Measurements from ENCODE around the gene NRXN3.

The NRXN3 gene

DNA sequence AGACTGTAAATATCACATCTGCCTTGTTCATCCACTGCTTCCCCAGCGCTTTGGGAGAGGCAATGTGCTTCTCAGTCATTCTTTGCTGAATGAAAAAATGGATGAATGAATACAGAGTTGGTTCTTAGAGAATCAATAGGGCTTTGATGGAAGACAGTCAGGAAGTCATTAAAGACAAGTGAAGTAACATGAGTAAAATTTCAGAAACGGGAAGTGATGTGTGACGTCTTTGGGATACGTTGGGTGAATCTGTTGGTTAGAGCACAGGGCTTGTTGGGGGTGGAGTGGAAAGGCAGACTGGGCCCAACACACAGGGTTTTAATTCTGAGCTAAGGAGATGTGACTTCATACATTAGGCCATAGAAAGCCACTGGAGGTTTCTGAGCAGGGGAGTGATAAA lies 39.0 kb upstream of the NRXN3 start:
- Histone ChIP-seq H3K27me3 (replicated peaks; ENCODE audit: control insufficient read depth, insufficient read depth, low read length) (no peaks in the 10 kb centered on the region), H3K4me3 (replicated peaks; ENCODE audit: low read depth, low read length) (no peak overlapping the region), H3K36me3 (ENCODE audit: control insufficient read depth, insufficient read depth, low read length) (no peaks in the 10 kb centered on the region)
- DNase-seq (ENCODE audit: extremely low read depth, insufficient read length): no peak
- TF ChIP-seq, protein P1, sequence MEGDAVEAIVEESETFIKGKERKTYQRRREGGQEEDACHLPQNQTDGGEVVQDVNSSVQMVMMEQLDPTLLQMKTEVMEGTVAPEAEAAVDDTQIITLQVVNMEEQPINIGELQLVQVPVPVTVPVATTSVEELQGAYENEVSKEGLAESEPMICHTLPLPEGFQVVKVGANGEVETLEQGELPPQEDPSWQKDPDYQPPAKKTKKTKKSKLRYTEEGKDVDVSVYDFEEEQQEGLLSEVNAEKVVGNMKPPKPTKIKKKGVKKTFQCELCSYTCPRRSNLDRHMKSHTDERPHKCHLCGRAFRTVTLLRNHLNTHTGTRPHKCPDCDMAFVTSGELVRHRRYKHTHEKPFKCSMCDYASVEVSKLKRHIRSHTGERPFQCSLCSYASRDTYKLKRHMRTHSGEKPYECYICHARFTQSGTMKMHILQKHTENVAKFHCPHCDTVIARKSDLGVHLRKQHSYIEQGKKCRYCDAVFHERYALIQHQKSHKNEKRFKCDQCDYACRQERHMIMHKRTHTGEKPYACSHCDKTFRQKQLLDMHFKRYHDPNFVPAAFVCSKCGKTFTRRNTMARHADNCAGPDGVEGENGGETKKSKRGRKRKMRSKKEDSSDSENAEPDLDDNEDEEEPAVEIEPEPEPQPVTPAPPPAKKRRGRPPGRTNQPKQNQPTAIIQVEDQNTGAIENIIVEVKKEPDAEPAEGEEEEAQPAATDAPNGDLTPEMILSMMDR (IDR thresholded peaks at IDR 0.05; ENCODE audit: insufficient read depth, low read length, poor library complexity, severe bottlenecking): no peak

DNA sequence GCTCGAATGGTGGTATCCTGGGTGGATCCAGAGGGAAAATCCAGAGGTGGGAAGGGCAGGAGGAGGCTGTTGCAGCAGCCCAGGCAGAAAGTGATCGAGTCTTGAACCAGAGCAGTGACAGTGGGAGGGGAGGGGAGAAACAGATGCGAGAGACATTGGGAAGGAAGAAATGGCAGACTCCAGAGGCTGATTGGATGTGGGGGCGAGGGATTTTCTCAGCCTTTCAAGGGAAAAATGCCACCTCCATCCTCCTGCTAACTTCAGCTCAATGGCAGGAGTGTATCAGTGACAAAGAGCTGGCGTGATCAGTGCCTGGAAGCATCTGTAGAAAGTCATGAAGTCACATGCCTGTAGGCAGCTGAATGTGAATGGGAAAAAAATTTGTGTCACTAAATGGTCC lies 38.6 kb upstream of the NRXN3 start:
- H3K36me3 ChIP-seq (ENCODE audit: control insufficient read depth, insufficient read depth, low read length): no peaks in the 10 kb centered on the region
- H3K4me3 ChIP-seq (replicated peaks; ENCODE audit: low read depth, low read length): no peak overlapping the region
- H3K27me3 ChIP-seq (replicated peaks; ENCODE audit: control insufficient read depth, insufficient read depth, low read length): no peaks in the 10 kb centered on the region
- TF ChIP-seq, protein P1 (IDR thresholded peaks at IDR 0.05; ENCODE audit: insufficient read depth, low read length, poor library complexity, severe bottlenecking): no peak
- DNase-seq (ENCODE audit: extremely low read depth, insufficient read length): no peak

DNA sequence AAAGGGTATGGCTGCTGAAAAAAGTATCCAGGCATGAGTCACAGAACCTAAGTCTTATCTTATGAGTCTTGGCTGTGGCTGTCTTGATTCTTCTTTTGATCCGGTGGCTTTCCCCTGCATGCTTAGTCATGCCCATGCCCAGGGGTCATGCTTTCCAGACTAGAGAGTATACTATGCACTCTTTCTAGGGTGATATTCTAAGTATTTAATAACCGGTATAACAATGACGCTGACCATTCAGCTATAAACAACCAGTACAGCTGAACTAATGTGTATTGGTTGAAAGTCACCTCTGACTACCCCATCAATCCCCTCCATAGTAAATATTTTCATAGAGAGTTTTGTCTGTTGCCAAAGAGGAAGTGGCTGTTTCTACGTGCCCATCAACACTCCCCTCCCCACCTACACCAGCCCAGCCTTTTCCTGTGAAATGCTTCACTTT lies 34.7 kb upstream of the NRXN3 start:
- H3K27me3 ChIP-seq (replicated peaks; ENCODE audit: control insufficient read depth, insufficient read depth, low read length): no peaks in the 10 kb centered on the region
- no peak for DNase-seq (ENCODE audit: extremely low read depth, insufficient read length)
- no peak overlapping the region for H3K4me3 ChIP-seq (replicated peaks; ENCODE audit: low read depth, low read length)
- H3K36me3 ChIP-seq (ENCODE audit: control insufficient read depth, insufficient read depth, low read length): no peaks in the 10 kb centered on the region
- TF ChIP-seq, protein P1 (IDR thresholded peaks at IDR 0.05; ENCODE audit: insufficient read depth, low read length, poor library complexity, severe bottlenecking): no peak

DNA sequence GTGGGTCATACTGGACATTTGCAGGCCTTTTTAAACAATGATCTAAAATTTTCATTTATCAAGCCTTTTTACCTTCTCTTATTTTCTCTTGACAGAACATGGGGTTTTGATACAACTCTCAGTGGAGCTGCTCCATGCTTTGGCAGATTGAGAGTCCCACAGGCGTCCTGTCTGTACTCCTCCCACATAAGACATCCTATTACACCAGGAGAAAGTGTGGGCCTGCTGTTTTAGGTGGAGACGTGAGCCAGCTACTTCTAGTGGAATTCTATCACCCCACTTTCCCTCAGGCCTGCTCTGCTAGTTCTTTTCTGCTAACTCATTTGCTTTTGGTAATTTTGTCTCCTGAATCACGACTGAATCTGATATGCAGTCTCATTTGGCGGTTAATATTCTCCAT lies 33.5 kb upstream of the NRXN3 start:
- TF ChIP-seq, protein P1 (IDR thresholded peaks at IDR 0.05; ENCODE audit: insufficient read depth, low read length, poor library complexity, severe bottlenecking): no peak
- Histone ChIP-seq H3K4me3 (replicated peaks; ENCODE audit: low read depth, low read length) (no peak overlapping the region), H3K27me3 (replicated peaks; ENCODE audit: control insufficient read depth, insufficient read depth, low read length) (no peaks in the 10 kb centered on the region), H3K36me3 (ENCODE audit: control insufficient read depth, insufficient read depth, low read length) (no peaks in the 10 kb centered on the region)
- no peak for DNase-seq (ENCODE audit: extremely low read depth, insufficient read length)

DNA sequence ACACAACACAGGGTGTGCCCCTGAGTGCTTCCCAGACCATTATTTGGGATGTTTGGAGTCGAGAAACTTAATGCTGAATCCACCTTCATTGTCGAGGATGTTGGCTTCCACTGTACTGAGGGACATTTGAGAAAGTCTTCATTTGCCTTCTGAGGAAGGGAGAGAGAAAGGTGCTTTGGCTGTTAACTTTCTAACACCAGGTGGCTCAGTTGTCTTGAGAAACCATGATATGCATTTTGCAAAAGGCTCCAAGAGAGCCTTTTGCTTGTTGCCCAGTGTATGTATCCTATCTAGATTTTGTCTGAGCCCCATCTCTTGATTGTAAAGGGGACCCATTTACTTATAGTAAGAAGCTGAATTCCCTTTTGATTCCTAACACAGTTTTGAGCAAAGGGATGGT lies 28.6 kb upstream of the NRXN3 start:
- no peak overlapping the region for H3K4me3 ChIP-seq (replicated peaks; ENCODE audit: low read depth, low read length)
- no peak for DNase-seq (ENCODE audit: extremely low read depth, insufficient read length)
- no peaks in the 10 kb centered on the region for H3K36me3 ChIP-seq (ENCODE audit: control insufficient read depth, insufficient read depth, low read length)
- H3K27me3 ChIP-seq (replicated peaks; ENCODE audit: control insufficient read depth, insufficient read depth, low read length): no peaks in the 10 kb centered on the region
- TF ChIP-seq, protein P1 (IDR thresholded peaks at IDR 0.05; ENCODE audit: insufficient read depth, low read length, poor library complexity, severe bottlenecking): no peak

DNA sequence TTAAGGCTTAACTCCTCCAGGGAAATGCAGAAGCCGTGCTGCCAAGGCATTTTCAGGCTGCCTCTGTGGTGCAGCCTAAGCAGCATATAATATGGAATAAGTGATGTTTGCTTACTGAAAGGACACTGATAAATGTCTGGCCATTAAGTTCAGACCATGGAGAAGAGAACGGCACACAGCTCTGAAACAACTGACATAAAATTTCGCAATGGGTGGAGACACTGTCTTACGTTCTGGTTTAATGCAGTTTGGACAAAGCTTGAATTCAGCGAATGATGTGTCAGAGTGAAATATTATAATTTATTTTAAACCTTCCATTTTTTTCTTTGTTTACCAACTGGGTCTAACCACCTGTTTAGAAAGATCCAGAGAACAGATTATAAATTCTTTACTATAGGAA lies 27.2 kb upstream of the NRXN3 start:
- Histone ChIP-seq H3K36me3 (ENCODE audit: control insufficient read depth, insufficient read depth, low read length) (no peaks in the 10 kb centered on the region), H3K27me3 (replicated peaks; ENCODE audit: control insufficient read depth, insufficient read depth, low read length) (no peaks in the 10 kb centered on the region), H3K4me3 (replicated peaks; ENCODE audit: low read depth, low read length) (no peak overlapping the region)
- DNase-seq (ENCODE audit: extremely low read depth, insufficient read length): no peak
- TF ChIP-seq, protein P1 (IDR thresholded peaks at IDR 0.05; ENCODE audit: insufficient read depth, low read length, poor library complexity, severe bottlenecking): no peak

All from GM06990 (cell line).